DMS 273 (cell line): ENCODE data around the gene ANKRD52.

Experiments
- DNase-seq: peaks from one replicate; lab custom pipeline; 2025; ENCODE audit not compliant: unreplicated experiment; lab: John Stamatoyannopoulos, UW

The ANKRD52 gene

DNA sequence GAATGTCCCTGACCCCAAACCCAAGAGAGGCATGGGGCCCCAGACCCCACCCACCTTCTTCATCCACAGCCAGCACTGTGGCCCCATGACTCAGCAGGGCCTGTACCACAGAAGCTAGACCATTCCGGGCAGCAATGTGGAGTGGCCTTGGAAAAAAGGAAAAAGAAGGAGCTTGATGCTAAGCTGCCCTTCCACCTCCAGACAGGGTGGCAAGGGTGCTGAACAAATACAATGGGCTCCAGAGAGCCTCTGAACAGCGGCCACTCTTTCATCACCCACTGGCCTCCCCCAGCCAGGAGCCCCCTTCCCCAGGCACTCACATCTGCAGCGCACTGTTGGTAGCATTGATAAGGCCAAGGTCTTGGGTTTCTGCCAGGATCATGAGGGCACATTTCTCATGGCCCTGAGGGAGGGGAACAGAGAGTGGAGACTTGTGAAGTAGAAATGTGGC is 14.4 kb downstream of the ANKRD52 start:
- DNase-seq = no peak

DNA sequence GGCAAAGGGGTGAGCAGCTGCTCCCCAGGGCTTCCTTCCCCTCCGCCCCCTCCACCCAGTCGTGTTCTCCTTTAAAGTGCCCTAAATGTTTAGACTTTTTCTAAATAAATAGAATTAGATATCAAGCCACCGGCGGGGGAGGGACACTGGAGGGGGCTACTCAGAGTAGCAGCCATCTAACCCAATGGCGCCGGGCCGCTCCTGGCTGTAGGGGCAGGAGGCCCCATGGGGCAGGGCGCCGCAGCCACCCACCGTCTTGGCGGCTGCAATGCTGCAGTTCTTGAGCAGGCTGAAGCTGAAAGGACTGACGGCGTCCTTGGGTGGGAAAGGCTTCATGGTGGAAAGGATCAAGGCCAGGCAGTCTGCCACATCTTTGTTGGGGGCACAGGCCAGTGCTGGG is 15.2 kb downstream of the ANKRD52 start:
- DNase-seq = no peak

DNA sequence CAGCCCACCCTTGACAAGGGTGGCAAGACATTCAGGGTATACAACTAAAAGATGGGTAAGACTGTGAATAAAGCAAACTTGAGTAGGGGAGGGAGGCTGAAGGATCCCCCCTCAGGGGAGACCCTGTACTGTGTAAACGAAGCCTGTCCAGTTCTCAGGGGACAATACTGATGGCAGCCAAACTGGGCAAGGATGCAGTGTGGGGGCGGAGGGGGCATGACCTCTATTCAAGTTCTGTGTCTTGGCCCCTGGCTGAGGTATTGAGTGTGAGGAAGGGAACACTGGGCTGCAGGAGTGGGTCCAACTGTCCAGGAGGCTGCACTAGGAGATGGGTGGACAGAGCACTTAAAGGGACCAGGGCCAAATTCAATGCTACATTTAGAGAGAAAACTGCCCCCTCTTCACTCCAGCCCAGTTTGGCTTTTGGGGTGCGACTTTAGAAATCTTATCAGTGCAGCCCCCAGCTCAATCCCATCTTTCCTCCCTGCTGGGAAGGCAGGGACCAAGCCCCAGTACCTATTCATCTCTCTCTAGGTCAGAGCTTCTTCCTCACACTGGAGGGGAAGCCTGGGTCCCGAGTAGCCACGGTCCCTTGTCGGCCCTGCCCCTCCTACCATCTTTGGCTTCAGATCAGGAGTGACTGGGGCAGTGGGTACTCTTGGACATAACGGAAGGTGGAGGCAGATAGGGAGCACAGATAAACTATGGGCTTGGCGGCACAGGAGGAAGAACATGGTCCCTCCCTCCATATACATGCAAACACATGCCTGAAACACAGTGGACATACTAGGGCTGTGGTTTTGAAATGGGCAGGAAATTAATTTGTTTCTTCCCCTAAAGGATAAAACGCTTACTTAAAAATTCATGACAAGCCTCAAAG is 16.5 kb downstream of the ANKRD52 start:
- DNase-seq = no peak

DNA sequence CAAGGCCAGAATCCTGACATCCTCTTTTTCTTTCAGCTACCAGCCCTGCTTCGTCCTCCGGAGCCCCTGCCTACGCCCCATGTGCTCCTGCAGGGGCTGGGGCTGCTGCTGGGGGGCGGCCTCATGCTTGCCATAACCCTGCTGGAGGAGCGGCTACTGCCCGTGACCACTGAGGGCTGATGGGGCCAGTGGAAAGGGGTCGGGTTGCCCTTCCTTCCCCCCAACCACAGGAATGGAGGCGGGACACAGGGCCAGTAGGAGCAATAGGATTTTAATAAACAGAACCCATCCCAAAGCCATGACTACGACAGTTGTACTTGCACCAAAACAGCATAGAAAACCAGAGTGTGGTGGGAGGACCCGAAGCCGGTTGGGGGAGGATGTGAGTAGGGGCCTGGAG is 20.6 kb downstream of the ANKRD52 start:
- no peak for DNase-seq

DNA sequence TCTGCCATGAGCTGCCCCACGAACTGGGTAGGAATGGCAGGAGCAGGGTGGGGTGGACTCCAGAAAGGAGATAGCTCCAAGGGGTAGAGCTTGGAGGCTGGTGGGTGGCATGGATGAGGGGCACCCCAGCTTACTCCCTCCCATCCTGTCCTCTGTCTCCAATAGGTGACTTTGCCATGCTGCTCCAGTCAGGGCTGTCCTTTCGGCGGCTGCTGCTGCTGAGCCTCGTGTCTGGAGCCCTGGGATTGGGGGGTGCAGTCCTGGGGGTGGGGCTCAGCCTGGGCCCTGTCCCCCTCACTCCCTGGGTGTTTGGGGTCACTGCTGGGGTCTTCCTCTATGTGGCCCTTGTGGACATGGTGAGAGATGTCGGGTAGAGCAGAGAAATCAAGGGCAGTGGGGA is 21.2 kb downstream of the ANKRD52 start:
- no peak for DNase-seq

DNA sequence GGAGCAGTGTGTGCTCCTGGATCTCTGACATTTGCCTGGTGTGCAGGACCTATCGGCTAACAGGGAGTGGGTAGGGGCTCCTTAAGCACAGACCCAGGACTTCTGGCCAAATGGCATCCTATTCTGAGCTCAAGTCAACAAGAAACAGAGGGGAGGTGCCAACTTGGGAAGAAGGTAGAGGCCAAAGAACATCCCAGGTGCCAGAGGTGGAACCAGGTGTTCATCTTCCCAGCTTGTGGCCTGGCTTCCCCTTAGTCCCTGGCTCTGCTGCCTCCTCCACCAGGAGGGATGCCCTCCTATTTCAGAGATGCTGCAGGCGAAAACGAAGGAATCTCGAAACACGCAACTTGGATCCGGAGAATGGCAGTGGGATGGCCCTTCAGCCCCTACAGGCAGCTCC is 22.1 kb downstream of the ANKRD52 start:
- no peak for DNase-seq

DNA sequence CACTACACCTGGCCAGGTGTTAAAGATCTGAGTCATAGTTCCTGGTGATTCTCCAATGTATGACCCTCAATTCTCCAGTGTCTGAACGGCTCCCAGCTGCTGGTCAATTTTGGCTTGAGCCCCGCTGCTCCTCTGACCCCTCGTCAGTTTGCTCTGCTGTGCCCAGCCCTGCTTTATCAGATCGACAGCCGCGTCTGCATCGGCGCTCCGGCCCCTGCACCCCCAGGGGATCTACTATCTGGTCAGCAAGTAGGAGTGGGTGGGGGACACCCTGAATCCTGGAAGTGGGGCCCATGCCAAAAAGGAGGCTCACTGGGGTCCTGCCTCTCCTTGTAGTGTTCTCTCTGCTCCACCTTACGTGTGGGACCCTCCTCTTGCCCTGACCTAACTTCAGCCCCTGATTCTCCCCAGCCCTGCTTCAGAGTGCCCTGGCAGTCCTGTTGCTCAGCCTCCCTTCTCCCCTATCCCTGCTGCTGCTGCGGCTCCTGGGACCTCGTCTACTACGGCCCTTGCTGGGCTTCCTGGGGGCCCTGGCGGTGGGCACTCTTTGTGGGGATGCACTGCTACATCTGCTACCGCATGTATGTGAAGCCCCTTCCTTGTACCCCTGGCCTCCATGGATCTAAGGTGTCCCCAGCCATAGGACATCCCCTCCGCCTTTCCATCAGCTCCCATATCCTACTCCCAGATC is 23.3 kb downstream of the ANKRD52 start:
- no peak for DNase-seq

DNA sequence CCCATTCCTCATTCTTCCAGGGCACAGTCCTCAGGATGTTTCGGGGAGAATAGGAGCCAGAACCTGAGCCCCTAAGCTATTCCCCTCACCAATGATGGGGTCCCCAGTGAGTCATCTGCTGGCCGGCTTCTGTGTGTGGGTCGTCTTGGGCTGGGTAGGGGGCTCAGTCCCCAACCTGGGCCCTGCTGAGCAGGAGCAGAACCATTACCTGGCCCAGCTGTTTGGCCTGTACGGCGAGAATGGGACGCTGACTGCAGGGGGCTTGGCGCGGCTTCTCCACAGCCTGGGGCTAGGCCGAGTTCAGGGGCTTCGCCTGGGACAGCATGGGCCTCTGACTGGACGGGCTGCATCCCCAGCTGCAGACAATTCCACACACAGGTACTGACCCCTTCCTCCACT is 27.0 kb downstream of the ANKRD52 start:
- no peak for DNase-seq

DNA sequence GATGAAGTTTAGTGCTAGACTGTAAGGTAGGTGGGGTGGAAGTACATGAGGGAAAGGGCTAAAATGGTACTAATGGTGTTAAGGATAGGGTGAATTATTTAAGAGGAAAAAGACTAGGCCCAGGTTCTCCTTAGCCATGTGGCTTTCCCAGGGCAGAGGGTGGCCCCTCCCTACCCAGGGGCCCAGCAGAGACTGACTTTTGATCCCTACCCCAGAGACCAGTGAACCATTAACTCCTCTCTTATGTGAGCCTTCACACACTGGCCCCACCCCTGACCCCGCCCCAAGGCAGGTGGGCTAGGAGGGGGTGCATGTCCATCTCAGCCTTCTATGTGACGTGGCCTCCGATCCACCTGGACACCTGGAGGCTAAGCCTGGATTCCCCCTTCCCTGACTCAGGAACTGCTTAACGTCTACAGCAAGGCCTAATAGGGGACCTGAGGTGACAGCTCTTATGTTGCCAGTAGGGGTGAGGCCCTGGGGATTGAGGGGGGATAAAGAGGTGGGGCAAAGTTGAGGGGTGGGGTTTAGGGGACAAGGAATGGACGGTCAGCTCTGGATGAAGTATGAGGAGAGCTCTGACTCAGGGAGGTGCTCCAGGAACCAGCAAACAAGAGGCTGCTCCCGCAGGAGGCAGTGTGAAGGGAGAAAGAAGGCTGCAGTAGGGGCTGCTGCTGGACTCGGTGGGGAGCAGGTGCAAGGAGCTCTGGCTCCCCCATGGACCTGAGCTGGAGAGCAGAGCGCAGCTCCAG is 27.6 kb downstream of the ANKRD52 start:
- no peak for DNase-seq

DNA sequence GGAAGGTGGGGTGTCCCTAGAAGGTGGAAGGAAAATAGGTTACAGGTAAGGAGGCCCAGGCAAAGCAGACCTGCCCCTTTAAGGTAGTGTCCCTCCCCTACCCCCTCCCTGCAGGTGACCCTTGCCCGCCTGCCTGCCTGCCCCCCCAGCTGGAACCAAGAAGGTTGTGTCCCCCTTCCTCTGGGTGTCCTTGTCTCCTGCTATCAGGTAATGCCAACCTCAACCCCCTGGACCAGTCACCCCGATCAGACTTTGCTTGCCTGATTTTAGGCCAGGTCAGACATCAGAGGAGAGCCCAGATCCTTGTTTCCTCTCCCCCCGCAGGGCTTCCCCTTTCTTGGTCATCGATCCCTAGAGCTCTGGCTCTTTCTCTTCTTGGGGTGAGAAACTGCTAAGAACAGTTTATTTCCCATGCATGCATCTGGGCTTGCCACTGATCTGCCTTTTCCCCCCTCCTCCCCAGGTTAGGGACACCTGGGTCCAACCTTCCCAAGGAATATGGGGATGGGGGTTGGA is 28.2 kb downstream of the ANKRD52 start, which contains the start of gene SLC39A5:
TSS of gene SLC39A5 (plus strand) at position 136 of the 516 bp plus-strand sequence. CDS start 1,224 bp downstream, outside the sequence.
- DNase-seq = no peak

DNA sequence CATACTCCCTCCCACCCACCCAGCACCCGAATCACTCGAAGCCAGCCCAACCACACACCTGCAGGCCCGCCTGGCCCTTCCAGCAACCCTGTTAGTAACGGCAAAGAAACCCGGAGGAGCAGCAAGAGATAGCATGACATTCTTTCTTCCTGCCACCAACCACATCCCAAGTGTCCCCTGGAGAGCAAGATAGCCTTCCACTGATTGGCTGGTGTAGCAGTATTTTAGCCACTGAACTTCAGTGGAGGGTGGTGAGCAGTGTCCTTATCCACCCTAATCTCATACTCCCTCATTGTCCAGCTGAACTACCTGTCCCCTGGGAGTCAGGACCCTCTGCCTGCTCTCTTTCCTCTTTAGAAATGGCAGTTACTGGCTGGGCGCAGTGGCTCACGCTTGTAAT is 29.1 kb downstream of the ANKRD52 start:
- no peak for DNase-seq

DNA sequence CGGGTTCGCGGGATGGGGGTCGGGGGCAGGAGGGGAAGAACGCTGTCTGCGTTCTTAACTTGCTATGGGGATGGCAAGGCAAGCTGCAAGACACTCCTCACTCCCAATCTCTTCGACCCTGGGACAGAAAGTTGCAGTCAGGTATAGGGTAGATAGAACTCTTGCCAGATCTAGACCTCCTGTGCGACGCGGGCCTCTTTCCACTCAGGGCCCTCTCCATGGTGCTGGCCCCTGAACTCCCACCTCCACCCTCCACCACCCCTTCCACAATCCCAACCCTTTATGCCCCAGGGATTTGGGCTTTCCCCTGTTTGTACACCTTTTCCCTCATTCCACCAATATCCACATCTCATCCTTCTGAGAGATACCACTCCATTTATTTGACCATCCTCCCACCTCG is 33.2 kb downstream of the ANKRD52 start:
- no peak for DNase-seq

DNA sequence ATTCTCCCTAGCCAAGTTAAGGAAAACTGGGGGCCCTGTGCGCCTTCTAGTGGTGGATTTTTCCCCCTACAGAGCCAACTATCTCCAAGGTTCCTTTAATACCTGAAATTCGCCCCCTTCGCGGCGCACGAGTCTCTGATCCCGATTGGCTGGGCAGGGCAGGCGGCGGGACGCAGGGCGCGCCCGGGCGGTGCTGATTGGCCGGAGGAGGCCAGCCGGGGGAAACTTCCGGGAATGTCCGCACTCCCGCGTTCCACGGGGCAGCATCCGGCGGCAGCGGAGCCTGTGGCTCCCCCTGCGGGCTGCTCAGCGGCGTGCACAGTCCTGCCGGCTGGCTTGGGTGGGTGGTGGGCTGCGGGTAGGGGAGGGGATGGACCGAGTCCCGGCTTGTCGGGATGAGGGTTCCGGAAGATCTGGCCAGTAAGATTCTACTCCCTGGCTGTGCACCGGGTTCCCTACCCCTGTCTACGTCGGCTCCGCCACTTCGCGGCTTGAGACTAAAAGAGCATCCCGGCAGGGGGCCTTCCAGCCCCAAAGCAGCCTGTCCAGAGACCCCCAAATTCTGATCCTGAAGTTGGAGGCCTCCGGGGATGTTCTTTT is 34.0 kb downstream of the ANKRD52 start, which contains the start of gene NABP2:
TSS of gene NABP2 (plus strand) at position 241 of the 600 bp plus-strand sequence. CDS start 515 bp downstream, outside the sequence.
- DNase-seq = peak; percentile 98

DNA sequence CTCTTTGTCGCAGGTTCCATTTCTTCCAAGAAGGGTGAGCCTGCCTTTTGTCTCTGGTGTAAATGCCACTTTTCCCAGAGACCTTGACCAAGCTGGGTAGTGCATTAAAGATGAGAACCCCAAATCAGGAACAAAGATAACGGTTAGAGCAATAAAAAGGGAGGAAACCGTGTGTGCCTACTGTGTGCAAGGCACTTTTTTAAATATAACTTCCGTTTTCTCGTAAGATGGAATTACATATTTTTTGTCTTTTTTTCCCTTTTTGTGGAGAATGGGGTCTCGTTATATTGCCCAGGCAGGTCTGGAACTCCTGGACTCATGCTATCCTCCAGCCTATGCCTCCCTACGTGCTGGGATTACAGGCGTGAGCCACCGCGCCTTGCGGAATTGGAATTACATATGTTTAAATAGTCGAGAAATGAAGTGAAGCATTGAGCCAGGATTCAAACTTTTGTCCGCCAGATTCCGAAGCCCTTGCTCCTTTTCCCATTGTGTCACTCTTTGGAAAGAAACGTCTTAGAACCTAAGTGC is 34.5 kb downstream of the ANKRD52 start:
- DNase-seq = no peak

DNA sequence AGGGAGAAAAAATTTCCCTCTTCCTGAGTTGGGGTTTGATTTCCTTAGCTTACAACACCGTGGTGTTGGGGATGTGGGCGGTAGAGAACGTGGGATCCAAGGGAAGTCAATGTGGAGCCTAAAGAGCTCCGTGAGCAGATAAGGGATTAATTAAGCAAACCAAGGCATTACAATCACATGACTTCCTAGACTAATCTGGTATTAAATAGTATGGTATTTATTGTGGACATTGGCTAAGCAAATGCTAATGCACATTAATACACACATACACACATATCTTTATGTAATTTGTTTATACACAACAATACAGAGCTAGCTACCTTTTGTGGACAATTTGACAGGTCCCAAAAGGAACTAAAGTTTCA is 35.7 kb downstream of the ANKRD52 start:
- no peak for DNase-seq

DNA sequence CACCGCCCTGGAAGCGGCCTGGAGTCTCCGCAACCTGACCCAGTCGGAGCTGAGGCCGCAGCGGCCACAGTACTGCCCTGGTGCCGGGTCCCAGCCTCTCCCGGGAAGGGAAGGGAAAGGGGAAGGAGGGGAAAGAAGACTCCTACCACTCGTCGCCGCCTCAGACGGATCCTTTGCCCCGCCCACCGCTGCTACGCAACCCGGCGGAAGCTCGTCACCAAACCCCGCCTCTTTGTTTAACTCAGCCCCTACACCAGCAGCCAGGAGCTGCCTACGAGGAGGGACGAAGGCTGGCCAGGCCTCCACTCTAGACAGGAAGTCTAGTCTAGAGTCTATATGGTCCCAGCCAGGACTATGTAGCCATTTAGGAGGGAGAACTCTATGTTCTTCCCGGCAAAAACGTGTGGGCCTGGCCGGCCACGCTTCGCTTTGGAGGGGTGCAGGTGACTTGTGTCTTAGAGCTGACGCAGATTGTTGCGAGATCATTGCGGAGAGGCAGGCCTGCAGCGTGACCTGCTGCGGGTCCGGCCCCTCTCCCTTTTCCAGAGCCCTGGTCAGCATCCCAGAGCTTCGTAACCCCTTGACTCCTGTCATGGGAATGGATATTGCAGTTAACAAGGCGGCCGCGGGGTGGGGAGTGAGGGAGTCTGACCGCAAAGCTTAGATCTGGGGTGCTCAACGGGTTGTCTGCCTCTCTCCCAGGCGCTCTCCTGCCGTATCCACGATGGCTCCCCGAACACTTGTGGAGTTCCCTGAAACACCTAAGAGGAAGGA is 36.2 kb downstream of the ANKRD52 start, which contains the start of gene RNF41:
TSS of gene RNF41 (minus strand) at position 166 of the 774 bp plus-strand sequence. CDS start 7,875 bp downstream, outside the sequence.
- DNase-seq = peak; percentile 97

DNA sequence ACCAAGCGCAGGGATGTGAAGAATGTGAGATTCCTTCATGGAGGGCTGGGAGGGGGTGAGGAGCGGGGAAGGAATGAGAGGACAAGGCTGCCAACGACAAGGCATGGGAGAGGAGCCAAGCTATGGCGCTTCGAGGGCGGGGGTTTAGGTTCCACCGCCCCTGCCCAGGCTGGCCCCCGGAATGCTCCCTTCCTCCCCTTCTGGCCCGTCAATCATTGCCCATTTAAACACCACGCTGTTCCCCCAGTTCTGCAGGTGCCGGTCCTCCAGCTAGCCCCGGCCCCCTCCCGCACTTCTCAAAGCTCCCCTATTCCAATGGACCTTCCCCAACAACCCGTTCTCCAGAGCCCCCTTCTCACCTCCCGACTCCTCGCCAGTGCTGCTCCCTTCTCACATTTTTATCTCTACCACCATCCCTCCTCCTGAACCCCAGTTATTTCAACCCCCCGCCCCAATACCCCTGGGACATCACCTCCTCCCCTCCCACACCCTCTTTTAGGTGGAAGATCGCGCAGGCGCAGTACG is 36.9 kb downstream of the ANKRD52 start:
- DNase-seq = peak; percentile 63

DNA sequence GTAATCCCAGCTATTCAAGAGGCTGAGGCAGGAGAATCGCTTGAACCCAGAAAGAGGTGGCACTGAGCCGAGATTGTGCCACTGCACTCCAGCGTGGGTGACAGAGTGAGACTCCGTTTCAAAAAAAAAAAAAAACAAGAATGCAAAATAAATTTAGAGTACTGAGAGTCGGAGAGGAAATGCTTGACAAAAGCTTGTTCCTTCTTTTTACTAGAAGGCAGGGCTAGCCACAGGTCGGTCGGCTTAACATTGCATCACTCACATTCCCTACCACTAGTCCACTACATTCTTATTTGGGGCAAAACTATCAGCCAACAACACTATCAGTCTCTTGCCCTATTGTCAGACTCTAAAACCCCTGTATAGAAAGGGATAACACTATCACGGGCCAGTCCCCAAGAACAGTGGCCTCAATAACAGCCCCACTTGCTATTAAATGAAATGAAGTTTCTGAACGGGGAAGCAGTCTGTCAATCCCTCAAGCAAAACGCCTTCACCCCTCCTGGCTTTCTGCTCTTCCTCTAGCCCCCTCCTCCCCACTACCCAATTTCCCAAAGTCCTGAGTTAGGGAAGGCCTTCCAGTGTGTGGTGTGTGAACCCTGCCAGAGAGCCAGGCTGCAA is 37.5 kb downstream of the ANKRD52 start:
- no peak for DNase-seq

DNA sequence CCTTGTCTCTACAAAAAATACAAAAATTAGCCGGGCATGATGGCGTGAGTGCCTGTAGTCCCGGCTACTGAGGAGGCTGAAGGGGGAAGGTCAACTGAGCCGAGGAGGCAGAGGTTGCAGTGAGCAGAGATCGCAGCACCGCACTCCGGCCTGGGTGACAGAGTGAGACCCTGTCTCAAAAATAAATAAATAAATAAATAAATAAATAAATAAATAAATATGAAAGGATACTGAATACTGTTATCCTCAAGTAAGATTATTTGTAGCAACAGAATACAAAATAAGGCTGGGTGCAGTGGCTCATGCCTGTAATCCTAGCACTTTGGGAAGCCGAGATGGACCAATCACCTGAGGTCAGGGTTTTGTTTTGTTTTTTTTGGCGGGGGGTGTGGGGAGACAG is 38.3 kb downstream of the ANKRD52 start:
- no peak for DNase-seq
